GM18867 (cell line): ENCODE measurements around the gene C2CD2L.
"Not testable (repeated sequence)": the region's sequence is repeated elsewhere in the genome, so short reads cannot be mapped to it uniquely, and the experiment has no call there.

Experiments
- ATAC-seq: cut with Tn5 transposase; IDR thresholded peaks from one replicate; pipeline ENCODE4 v1.9.1; 2021; ENCODE audit warnings: mild to moderate bottlenecking, moderate library complexity; ENCODE audit not compliant: unreplicated experiment

The C2CD2L gene

DNA sequence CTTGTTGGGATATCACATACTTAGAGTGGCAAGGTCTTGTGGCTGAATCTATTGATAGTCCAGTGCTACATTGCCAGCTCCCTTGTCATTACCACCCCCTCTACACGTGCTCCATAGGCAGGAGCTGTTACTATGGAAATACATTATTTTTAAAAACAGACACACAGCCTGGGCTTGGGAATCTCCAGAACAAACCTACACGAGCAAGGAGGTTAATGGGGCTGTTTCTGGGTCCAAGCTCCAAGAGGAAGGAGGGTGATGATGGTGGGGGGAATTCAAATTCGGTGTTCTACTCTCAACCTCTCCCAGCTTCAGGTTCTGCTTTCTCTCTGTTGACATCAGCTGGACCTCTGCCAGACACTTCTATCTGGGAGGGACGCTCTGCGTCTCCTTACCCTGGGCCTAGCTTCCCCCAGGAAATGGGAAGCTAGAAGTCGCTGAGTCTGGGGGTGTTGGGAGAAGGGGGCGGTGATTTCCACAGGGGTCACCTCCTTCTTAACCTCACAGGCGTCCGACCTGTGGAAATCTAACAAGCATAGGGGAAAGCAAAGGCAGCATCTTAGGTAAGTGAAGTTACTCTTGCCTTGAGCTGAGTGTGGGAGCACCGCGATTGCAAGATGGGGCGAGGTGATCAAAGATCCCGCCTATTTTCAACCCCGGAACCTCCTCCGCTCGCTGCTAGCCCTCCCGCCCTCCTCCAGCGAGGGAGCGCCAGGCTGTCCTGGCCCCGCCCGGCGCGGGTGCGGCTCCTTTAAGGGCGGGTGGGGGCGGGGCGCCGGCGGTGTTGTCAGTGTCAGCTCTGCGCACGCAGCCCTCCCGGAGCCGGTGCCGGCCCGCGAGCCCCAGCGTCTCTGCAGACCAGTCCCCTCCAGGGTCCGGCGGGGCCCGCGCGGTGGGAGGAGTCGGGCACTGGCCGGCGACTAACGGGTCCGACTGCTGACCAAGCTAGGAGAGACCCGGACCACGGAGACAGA lies at the start of gene C2CD2L:
Gene C2CD2L, plus strand, starts transcription at position 781 of the 974 bp plus-strand sequence. CDS start 398 bp downstream, outside the sequence.
- peak; percentile 77 for ATAC-seq

DNA sequence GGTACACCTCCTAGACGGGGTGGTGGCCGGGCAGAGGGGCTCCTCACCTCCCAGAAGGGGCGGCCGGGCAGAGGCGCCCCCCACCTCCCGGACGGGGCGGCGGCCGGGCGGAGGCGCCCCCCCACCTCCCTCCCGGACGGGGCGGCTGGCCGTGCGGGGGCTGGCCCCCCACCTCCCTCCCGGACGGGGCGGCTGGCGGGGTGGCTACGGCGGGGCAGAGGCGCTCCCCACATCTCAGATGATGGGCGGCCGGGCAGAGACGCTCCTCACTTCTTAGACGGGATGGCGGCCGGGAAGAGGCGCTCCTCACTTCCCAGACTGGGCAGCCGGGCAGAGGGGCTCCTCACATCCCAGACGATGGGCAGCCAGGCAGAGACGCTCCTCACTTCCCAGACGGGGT lies 48.0 kb upstream of the C2CD2L start:
- ATAC-seq: not testable (repeated sequence)

DNA sequence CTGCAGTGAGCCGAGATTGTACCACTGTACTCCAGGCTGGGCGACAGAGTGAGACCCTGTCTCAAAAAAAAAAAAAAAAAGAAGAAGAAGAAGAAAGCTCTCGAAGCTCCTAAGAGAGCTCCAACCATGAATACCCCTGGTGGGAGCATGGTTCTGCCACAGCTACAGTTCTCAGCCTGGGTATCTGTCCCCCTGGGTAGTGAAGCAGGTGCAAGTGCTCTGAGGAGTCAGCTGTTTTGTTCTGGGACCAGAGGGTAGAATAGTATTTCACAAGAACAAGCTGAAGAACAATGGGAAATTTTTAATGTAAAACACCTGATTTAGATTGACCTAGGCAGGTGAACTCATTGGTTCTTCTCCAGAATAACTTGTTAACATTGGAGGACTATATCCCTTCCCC lies 45.9 kb upstream of the C2CD2L start:
- no peak for ATAC-seq

DNA sequence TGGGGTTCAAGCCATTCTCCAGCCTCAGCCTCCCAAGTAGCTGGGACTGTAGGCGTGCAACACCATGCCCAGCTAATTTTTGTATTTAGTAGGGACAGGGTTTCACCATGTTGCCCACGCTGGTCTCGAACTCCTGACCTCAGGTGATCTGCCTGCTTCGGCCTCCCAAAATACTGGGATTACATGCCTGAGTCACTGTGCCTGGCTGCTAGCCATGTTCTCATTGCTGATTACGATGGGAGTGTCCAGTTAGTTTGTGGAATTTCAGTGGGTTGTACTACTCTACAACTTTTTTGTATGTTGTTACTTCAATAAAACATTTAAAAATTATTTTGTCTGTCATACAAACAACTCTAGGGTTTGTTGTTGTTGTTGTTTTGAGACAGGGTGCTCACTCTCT lies 44.4 kb upstream of the C2CD2L start:
- no peak for ATAC-seq

DNA sequence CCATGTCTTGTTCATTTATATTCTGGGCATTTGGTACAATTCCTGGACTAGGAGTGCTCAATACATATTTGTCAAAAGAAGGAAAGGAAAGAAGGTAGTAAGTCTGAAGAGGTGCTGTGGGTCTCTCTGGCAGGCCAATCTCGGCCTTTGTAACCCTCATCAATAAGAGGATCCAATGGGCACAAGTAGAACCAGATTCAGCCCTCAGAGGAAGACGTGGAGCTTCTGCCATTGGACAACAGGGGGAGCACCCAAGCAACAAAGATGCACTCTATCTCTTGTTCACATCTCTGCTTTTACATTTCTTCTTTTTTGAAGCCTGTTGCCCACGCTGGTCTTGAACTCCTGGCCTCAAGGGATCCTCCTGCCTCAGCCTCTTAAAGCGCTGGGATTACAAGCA lies 41.8 kb upstream of the C2CD2L start:
- ATAC-seq: no peak

DNA sequence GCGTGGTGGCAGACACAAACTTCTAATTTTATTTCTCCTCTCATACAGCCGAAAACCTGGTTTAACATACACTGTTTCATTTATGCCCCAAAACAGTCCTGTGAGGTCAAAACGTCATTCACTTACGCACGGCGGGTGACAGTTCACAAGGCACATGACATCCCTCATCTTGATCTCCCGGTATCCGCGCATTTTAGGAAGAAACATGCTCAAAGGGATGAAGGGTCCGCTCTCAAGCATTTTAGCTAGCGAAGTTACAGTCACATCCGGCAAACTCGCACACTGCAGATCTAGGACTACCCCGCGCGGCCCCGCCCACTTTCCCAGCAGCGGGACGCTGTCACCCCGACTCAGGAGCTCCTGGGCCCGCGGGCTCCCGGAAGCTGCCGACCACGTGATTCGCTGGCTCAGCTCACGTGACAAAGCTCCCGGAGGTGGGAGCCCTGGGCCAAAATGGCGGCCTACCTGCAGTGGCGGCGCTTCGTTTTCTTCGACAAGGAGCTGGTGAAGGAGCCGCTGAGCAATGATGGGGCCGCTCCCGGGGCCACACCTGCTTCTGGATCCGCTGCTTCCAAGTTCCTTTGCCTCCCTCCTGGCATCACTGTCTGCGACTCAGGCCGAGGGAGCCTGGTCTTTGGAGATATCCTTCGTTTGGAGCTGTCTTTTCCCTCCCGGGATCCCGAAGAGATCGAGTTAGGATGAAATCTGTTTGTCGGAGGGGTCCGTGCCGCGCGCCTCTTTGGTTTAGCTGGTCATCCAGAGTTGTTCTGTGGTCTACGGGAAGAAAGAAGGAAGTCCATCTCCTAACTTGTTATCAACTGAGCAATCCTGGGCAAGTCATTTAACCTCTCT lies 39.5 kb upstream of the C2CD2L start, which contains the start of gene VPS11:
Gene VPS11, plus strand, starts transcription at position 448 of the 852 bp plus-strand sequence. Its CDS starts 6 bp downstream, at position 454.
- ATAC-seq: peak; percentile 91

DNA sequence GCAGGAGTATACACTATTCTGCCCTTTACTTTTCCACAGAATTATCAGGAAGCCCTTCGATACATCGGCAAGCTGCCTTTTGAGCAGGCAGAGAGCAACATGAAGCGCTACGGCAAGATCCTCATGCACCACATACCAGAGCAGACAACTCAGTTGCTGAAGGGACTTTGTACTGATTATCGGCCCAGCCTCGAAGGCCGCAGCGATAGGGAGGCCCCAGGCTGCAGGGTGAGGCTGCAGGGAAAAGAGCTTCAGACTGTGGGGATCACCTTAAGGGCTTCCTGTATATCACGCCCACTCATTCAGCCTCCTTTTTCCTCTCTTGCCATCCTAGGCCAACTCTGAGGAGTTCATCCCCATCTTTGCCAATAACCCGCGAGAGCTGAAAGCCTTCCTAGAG lies 29.3 kb upstream of the C2CD2L start:
- no peak for ATAC-seq

DNA sequence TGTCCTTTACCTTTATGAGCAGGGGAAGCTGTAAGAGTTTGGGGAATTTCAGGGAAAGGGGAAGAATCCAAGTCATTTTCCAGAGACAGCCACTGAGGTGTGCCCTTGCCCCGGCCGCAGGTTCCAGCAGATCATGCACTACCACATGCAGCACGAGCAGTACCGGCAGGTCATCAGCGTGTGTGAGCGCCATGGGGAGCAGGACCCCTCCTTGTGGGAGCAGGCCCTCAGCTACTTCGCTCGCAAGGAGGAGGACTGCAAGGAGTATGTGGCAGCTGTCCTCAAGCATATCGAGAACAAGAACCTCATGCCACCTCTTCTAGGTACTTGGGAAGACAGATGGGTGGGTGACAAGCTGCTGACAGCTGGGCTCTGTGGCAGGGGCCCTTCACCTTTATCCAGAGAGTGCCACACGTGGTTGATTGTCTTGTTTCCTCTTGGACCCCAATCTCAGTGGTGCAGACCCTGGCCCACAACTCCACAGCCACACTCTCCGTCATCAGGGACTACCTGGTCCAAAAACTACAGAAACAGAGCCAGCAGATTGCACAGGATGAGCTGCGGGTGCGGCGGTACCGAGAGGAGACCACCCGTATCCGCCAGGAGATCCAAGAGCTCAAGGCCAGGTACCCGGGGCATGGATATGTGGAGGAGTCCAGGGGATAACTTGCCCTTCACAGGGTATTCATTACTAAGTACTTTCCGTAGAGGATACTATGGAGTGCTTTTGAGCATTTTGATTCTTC lies 28.3 kb upstream of the C2CD2L start:
- ATAC-seq: no peak

DNA sequence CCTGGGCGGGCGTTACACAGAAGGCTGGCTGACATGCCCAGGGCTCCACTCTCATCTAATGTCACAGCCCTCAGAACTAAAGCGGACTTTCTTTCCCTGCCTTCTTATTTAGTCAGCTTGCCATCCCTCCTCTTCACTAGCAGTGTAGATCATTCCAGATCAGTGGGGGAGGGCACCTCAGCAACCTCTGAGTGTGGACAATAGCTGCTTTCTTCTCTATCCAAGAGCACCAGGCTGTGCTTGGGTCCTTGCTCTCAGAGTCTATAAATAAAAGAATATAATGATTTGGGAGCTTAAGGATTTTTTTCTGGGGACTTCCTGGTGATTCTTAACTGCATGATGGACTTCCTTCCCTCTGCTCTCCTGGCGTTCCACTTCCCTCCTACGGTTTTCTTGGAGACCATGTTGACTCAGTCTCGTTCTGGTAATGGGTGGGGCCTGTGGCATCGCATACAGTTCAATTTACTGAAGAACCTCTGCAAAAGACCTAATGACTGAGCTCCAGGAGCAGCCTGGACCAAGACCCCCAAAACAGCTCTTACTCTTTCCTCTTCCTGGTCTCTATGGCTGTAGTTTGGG lies 25.4 kb upstream of the C2CD2L start:
- no peak for ATAC-seq

DNA sequence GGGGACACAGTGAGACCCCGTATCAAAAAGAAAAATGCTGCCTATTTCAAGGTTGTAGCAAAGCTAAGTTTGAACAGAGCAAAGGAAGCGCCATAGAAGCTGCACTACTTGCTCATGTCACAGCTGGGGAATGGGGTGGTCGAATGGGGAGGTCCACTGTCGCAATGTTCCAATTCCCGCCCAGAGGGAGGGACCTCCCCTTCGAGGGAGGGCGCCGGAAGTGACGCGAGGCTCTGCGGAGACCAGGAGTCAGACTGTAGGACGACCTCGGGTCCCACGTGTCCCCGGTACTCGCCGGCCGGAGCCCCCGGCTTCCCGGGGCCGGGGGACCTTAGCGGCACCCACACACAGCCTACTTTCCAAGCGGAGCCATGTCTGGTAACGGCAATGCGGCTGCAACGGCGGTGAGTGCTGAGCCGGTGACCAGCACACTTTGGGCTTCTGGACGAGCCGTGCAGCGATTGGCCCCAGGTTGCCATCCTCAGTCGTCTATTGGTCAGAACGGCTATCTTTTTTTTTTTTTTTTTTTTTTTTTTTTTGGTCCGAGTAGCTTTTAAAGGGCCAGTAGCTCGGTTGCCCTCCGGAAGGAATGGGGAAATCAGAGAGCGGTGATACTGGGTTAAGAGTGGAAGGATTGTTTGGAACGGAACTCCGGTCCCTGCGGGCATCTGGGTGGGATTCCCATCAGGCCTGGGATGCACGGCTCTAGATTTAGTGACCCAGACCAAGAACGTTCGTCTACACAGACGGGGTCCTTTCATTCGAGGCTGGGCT lies 22.3 kb upstream of the C2CD2L start, which contains the start of gene HMBS:
Gene HMBS, plus strand, starts transcription at position 219 of the 774 bp plus-strand sequence. Its CDS starts 153 bp downstream, at position 372.
- peak; percentile 86 for ATAC-seq

DNA sequence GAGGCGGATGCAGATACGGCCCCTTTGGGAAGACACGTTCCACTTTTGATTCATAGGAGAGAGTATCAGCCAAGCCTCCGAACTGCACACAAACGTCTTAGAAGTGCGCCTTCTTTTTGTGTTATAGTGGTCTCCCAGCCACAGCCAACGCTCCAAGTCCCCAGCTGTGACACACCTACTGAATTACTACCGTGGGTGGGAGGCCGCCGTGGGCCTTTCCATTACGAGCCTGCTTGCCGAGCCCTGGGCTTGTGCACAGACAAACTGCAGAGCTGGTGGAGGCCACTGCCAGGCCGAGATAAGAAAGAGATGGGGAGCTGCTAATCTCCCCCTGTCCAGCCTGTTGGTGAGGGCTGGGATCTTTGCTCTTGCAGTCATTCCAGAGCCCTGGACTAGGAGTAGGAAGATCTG lies 21.7 kb upstream of the C2CD2L start:
- ATAC-seq: peak; percentile 9

DNA sequence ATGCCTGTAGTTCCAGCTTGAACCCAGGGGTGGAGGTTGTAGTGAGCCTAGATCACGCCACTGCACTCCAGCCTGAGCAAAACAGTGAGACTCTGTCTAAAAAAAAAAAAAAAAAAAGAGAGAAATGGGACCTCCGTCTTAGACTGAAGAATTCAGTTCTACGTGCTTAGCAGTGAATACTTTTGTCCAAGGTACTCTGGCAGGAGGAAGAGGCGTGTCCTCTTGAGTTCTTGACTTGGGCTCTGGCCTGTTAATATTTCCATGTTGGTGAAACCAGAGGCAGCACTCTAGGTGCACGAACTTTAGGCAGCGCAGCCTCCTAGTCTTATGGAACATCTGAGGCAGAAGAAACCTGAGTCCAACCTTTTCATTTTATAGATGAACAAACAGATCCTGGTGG lies 20.0 kb upstream of the C2CD2L start:
- no peak for ATAC-seq

DNA sequence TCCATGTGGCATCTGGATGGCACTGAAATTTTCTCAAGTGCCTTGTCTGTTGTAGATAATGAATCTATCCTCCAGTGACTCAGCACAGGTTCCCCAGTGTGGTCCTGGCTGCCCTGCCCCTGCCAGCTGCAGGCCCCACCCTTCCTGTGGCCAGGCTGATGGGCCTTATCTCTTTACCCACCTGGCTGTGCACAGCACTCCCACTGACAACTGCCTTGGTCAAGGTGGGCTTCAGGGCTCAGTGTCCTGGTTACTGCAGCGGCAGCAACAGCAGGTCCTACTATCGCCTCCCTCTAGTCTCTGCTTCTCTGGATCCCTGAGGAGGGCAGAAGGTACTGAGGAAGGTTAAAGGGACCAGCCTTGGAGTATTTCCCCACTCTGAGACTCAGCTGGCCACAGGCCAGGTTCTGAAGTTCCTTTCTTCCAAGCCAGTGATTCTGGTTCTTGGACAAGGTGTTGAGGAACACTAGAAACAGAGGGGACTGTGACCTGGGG lies 19.4 kb upstream of the C2CD2L start:
- no peak for ATAC-seq

DNA sequence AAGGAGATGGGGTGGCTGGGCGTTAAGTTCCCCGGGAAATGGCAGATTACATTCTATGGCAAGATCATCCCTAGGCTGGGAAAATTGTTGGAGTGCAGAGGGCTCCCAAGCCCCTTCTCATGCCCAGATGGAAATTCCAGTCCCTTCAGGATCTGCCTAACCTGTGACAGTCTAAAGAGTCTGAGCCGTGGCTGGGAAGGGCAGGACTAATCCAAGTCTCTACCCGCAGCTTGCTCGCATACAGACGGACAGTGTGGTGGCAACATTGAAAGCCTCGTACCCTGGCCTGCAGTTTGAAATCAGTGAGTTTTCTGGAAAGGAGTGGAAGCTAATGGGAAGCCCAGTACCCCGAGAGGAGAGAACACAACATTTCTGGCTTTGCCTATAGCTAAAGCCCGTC lies 18.7 kb upstream of the C2CD2L start:
- no peak for ATAC-seq

DNA sequence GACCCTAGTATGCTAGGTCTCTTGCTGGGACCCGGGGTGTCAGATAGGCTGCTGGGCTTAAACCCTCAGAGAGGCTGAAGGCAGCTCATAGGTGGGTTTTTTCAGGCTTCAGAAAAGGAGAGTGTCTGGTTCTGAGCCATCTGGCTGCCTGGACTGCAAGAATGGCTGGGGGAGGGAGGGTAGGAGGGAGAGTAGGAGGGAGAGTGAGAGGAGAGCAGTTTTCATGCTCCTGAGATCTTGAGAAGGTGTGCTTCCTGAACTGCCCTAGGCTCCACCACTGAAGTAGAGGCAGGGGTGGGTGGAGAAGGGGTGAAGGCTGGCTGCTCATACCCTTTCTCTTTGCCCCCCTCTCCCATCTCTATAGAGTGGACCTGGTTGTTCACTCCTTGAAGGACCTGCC lies 17.8 kb upstream of the C2CD2L start:
- ATAC-seq: no peak

DNA sequence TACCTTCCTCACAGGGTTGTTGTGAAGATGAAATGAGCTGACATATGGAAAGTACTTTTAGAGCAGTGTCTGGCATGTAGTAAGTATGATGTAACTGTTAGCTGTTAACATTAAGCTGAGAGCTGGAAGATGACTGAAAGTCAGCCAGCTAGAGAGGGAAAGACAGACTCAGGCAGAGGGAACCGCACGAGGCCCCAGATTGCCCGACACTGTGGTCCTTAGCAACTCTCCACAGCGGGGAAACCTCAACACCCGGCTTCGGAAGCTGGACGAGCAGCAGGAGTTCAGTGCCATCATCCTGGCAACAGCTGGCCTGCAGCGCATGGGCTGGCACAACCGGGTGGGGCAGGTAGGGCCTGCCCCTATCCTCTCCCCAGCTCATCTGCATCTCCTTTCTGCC lies 16.0 kb upstream of the C2CD2L start:
- no peak for ATAC-seq

DNA sequence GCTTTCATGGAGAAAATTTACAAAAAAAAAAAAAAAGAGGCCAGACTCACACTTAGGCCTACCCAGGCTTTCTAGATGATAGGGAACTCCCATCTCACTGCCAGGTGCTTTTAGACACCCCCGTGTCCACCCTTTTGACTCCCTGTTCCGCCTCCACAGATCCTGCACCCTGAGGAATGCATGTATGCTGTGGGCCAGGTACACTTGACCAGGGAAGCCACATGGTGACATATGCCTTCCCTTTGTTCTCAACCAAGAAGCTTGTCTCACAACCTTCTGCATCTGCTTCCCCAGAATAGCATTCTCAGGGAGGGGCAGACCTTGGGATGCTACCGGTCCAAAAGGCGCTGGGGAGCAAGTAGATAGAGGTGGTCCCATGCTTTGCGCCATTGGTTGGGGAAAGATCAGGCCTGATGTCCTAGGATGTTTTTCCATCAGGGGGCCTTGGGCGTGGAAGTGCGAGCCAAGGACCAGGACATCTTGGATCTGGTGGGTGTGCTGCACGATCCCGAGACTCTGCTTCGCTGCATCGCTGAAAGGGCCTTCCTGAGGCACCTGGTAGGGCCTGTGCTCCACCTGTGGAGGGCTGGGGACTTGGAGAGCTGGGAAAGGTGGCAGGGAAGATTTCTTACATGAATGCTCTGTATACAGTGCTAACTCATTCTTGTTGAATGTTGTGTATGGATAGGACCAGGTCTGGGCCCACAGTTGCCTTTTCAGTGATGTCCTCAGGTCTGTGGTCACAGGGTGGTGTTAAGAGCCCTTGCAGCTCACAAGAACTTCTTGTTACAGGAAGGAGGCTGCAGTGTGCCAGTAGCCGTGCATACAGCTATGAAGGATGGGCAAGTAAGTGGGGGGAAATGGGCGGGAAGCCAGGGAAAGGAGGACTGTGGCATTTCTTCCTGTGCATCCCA lies 14.9 kb upstream of the C2CD2L start:
- no peak for ATAC-seq
